HG03342 (cell line): ENCODE measurements around the gene FLCN.

Experiments used
- ATAC-seq: cut with Tn5 transposase; IDR thresholded peaks from one replicate; pipeline ENCODE4 v1.9.1; 2021; ENCODE audit warnings: mild to moderate bottlenecking, moderate library complexity; ENCODE audit not compliant: unreplicated experiment

Gene FLCN

GRCh38 chr17:17236295-17237025 lies 508 bp downstream of the FLCN start:
- ATAC-seq = peak; percentile 6

- no peak for ATAC-seq
Observed at GRCh38 chr17:17235212-17236174, 1.5 kb downstream of the FLCN start.

GRCh38 chr17:17232303-17232621 lies 4.7 kb downstream of the FLCN start:
- no peak for ATAC-seq

GRCh38 chr17:17231621-17232302 lies 5.2 kb downstream of the FLCN start:
- ATAC-seq = no peak

GRCh38 chr17:17229416-17230384 lies 7.3 kb downstream of the FLCN start:
- no peak for ATAC-seq

GRCh38 chr17:17228521-17229279 lies 8.3 kb downstream of the FLCN start:
- ATAC-seq = no peak

- no peak for ATAC-seq
Observed at GRCh38 chr17:17227608-17228520, 9.1 kb downstream of the FLCN start.

- ATAC-seq = no peak
Observed at GRCh38 chr17:17226451-17227265, 10.3 kb downstream of the FLCN start.

GRCh38 chr17:17225901-17226300 lies 11.1 kb downstream of the FLCN start:
- no peak for ATAC-seq

GRCh38 chr17:17224137-17224536 lies 12.8 kb downstream of the FLCN start:
- ATAC-seq = no peak

GRCh38 chr17:17223736-17224135 lies 13.2 kb downstream of the FLCN start:
- no peak for ATAC-seq

- ATAC-seq = no peak
Observed at GRCh38 chr17:17221329-17221728, 15.6 kb downstream of the FLCN start.

GRCh38 chr17:17220529-17220928 lies 16.4 kb downstream of the FLCN start:
- no peak for ATAC-seq

GRCh38 chr17:17217995-17218394 lies 19.0 kb downstream of the FLCN start:
- no peak for ATAC-seq

GRCh38 chr17:17216776-17217175 lies 20.2 kb downstream of the FLCN start:
- no peak for ATAC-seq

- ATAC-seq = no peak
Observed at GRCh38 chr17:17216236-17216635, 20.7 kb downstream of the FLCN start.

GRCh38 chr17:17215575-17215974 lies 21.4 kb downstream of the FLCN start:
- ATAC-seq = no peak
